Right lung (tissue), 10 donors: ENCODE results near the gene SPATA3. TPM values are rescaled to one million over a fixed set of nuclear protein-coding genes. Genes with fewer than 3 reads are reported as not detected.

Experiments
- DNase-seq, 2 donors: peaks; one replicate each; pipeline ENCODE4 v3.0.0-alpha.2; 2013
- long read RNA-seq, 8 donors: transcript quantifications; one replicate each; lab custom pipeline, GENCODE V29; 2026
- polyA plus RNA-seq, 5 donors: library from polyadenylated mRNA; unstranded; fragments of 120-200 nt; gene quantifications; one replicate each; pipeline versions ENCODE4 v1.2.1 to v1.2.3, GENCODE V29; 2013; ENCODE audit warnings: inconsistent platforms in 1 of 5, low replicate concordance in 1 of 5; ENCODE audit not compliant: insufficient read length in 5 of 5, insufficient read depth in 1 of 5

Gene SPATA3
- polyA plus RNA-seq, result not detected
- long read RNA-seq, donor 1, result 0 reads
- long read RNA-seq, donor 2, result 0 reads
- long read RNA-seq, donor 3, result 0 reads
- long read RNA-seq, donor 4, result 0 reads
- long read RNA-seq, donor 5, result 0 reads
- long read RNA-seq, donor 6, result 0 reads
- long read RNA-seq, donor 7, result 0 reads
- long read RNA-seq, donor 8, result 0 reads

DNA sequence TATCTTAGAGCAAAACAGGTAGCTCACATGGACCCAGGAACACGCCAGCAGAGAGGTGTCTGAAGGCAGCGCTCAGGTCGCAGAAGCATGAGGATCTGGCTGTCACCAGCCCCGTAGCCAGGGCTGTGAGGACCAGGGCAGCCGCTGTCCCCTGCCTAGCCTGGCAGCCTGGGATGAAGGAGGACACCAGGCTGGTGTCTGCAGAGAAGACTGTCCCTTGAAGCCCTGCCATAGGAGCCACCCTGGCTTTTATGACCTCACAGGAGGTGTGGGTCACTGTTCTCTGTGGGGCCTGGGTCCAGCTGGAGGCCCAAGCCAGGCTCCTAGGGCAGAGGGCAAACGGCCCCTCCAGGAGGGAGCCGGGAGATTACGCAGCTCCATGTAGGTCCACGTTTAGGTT is at the start of gene SPATA3:
Gene SPATA3 (plus strand): TSS at position 301 of the 400 bp plus-strand sequence. CDS start 113 bp downstream, outside the sequence.
- DNase-seq, result no peak

DNA sequence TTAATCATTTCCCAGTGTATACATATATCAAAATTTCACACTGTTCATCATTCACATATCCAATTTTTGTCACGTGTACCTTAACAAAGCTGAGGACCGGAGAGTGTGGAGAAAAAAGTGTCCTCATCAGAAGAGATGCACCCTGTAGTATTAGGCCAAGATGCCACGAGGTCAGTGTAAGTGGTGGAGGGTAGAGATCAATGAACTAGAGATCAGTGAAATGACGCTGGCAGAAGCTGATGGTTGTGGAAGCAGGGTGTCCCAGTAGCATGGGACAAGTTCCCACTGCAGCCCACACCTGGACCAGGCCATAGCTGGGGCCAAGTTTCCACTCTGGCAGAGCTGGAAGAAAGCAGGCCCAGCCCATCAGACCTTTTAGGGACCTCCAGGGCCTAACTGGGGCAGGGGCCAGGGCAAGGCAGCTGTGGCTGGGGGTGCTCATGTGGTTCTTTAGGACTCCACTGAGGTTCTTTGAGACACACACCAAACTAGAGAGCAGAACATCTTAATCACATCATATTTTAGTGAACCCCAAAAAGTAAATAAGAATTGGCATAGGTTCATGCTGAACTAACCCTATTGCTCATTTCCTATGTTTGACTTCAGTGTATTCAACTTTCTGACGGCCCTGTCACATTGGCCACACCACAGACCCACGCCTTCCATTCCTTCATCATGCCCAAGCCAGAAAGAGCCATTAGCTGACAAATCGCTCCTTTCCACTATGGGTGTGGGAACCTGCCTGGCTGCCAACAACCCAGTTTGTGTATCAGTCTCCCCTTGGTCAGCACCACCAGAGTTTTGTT is 49.3 kb upstream of the SPATA3 start:
- DNase-seq, result no peak

DNA sequence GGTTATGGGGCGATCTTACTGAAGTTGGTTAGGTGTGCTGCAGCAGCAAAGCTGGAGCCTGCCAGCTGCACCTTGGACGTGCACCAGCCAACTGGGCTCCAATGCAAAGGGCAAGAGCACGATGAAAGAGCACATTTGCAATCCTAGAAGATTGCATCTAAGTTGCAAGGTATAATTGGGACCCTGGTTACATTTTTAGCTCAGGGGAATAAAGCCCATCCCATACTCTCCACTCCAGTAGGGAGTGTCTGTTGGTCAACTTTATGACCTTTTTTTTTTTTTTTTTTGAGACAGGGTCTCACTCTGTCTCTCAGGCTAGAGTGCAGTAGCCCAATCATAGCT is 48.7 kb upstream of the SPATA3 start:
- DNase-seq, result no peak

DNA sequence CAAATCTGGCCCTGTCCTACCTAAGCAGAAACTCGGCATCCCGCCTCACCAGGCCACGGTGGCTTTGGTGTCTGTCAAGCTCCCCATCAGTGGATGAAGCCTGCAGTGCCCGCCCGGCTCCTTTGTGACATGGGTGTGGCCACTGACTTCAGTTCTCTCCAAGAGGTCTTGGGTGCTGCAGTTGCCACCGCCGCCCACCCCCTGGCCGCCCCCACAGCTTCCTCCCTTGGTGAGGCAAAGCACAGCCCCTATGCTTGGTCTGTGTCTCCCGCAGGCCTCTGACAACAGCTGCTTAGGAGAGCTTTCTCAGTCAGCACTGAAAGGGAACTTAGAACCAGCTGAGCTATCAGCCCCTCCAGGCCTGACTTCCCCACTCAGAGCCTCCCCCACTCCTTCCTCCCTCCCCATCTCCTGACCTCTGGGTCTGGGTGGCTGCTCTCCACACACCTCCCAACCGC is 48.0 kb upstream of the SPATA3 start:
- no peak for DNase-seq

DNA sequence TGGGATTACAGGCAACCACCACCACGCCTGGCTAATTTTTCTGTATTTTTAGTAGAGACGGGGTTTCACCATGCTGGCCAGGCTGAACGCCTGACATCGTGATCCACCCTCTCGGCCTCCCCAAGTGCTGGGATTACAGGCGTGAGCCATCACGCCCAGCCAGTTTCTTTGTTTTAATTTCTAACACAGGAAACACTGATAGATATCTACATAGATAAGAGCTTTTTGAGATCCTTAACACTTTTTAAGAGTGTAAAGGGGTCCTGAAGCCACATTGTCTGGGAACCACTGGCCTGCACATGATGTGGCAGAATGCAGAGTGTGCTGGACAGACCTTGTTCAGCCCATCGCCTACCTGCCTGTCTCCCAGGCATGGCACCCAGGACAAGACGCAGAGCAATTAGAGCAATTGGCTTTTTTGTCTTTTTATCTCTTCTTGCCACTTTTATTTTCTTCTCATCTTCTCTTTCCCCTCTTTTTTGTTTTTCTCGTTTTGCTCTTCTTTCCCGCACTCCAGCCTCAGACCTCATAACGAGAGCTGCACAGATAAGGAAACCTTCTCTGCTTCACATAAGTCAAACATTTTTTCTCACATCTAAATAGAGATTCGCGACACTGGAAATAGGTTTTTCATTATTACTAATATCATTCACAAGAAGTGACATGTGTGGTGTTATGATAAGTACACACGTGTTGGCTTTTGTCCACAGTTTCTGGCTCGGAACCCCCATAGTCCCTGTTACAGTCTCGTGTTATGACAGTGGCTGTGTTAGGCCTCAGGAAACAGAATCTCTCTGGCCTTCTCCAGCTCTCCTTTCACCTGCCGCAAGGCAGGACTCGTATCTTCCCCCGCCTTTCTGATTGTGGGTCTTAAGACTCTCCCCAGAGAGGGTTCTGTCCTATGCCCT is 45.7 kb upstream of the SPATA3 start:
- no peak for DNase-seq

DNA sequence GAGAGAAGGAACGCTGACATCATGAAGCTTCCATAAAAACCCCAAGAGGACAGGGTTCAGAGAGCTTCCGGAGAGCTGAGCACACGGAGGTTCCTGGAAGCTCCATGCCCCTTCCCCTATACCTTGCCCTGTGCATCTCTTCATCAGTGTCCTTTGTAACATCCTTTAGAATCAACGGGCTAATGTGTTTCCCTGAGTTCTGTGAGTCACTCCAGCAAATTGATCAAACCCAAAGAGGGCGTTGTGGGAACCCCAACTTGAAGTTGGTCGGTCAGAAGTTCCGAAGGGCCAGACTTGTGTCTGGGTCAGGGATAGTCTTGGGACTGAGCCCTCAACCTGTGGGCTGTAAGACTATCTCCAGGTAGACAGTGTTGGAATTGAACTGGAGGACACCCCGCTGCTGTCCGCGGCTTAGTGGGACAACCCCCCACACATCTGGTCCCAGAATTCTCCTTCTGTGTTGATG is 45.0 kb upstream of the SPATA3 start:
- DNase-seq, result no peak

DNA sequence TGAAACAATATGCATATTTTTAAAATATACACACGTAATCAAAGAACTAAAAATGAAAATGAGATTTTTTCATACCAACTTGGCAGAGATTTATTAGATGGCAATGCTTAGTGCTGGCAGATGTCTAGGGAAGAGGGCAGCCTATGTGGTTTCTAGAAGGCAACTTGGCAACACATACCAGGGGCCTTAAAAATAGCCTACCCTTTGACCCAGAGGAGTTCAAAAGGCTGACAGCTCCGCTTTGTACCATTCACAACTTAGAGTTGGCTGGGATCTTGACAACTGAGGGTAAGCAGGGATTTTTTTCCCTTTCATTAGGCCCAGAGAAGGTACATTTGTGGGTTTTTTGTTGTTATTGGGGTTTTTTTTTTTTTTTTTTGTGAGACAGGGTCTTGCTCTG is 44.5 kb upstream of the SPATA3 start:
- DNase-seq, result no peak

DNA sequence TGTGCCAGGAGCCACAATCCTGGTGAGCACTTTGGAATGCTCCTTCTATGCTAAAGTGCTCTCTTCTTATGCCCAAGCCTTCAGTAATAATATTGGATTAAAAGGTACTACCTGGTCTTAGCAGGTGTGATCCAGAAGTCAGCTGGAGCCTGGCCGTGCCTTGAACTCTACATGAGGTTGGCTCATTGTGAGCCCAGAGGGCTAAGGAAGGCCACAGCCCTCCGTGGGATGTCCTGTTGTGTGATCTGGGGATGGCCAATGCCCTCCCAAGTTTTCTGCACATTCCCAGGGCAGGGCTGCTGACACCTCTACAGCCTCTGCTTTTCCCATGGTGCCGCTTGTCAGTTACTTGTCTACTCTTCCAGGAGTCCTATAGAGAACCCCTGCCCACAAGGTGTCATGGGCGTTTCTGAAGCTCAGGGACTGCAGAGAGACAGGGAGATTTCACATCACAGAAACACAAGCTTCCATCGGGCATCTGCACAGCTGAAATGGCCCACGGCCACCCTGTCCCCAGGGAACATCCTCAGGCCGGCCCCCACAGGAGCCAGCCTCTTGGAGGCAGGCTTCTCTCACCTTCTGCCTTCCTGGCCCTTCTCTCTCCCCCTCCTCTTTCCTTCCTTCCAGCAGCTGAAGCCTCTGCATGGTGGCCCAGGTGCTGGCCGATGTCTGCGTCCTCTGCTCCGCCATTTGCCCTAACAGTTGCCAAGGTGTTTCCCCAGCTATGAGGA is 43.5 kb upstream of the SPATA3 start:
- no peak for DNase-seq

DNA sequence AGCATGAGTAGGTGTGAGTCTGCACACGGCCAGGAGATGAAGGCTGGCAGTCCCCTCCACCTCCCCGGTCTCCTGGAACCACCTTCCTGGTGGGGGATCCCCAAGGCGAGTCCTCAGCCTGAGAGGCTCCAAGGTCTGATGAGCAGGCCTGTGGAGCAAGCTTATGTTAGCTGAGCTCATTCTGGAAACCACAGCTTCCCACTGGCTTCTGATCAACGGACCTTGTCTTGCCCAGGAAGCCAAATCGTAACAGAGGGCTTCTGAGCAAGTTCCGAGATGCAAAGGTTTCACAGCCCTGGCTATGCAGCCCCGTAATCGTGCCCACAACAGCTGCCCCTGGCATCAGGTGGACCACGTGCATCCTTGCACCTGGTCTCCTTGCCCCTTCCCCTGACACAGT is 42.1 kb upstream of the SPATA3 start:
- no peak for DNase-seq

DNA sequence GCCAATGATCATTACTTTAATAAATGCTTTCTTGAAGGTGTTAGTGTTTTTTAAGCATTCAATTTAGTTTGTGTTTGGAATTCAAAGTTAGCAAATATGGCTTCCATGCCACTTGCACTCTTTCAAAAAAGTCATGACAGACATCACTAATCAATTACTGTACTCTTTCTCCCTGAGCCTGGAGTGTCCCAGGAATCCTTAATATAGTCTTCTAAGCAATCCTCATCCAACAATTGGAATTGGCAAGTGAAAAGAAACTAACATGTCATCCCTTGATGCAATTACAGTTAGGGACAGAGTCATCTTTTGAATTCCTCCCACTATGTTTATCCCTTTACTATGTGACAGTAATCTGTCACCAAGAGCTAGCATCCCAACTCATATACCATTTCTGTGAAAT is 41.2 kb upstream of the SPATA3 start:
- no peak for DNase-seq

DNA sequence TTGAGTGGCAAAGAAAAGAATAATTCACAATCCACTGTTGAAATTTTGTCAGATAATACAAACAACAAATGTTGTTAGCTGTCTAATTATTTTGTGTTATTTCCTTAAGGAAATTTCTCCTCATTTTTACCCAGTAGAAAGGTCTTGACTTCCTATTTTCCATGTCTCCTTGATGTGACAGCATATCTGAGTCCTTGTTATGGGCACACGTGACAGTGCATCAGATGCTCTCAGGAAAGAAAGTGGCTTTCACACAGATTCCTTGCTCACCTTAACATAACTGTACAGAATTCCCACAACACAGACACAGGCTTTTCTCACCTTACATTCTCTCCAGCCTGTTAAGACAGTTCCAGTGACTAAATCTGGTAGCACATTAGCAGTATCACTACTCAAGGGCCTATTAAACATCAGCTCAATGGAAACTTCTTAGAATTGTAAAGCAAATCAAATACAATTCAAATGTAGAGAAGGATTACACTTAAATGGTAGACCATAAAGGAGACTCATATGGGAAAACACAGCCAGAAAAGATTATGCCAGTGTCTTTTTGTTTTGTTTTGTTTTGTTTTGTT is 40.7 kb upstream of the SPATA3 start:
- no peak for DNase-seq

DNA sequence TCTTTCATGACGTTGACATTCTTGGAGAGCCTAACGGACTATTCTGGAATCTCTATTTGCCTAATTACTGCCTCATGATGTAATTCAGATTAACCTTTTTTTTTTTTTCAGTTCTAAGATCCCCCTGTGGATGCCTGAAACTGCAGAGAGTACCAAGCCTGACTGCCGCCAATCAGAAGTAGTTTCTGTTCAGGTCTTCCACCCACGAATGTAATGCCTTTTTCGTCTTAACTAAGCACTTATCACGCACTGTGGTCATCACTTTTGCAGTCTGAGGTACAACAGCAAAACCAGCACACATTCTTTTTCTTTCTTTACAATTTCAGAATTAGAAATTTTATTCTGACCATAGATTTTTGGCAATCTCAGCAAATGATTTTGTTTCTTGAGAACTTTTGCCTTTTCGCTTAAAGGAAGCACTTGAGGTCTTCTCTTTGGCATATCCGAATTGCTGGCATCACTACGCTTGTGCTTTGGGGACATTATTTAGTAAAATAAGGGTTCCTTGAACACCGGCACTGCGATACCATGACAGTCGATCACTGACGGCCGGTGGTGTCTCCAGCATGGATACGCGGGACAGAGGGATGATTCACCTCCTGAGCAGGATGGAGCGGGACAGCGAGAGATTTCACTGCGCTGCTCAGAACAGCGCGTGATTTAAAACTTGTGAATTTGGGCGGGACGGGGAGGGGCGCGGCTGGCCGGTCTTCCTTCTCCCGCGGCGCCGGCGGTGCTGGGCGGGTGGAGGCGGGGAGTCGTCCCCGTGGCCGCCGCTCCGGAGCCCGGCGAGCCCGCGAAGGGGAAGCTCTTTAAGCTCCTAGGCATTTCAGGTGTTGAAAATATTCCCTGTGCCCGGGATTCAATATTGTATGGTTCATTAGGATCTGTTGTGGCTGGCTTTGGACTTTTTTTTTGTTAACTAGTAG is 38.8 kb upstream of the SPATA3 start:
- DNase-seq, result no peak

DNA sequence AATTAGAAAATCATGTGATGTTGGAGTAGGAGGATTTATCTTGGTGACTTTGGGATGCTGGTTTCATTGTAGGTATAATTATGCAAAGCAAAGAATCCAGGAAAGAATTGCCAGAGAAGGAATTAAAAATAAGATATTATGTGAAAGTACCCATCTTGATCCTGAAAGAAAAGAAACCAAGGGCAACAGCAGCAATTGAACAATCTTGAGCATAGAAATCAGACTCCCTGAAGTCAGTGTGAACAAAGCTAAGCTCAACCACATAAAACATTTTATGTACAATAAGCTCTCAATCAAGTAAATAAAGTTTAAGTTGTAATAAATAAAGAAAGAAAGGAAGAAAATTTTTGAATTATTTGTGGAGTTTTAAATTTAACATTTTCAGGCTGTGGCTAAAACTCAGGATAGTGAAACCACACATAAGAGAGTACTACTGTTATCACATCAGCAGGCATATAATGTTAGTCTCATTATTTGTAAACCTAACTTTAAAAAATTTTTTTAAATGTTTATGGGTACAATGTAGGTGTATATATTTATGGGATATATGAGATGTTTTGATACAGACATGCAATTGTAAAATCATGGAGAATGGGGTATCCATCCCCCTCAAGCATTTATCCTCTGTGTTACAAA is 38.0 kb upstream of the SPATA3 start:
- DNase-seq, result no peak

DNA sequence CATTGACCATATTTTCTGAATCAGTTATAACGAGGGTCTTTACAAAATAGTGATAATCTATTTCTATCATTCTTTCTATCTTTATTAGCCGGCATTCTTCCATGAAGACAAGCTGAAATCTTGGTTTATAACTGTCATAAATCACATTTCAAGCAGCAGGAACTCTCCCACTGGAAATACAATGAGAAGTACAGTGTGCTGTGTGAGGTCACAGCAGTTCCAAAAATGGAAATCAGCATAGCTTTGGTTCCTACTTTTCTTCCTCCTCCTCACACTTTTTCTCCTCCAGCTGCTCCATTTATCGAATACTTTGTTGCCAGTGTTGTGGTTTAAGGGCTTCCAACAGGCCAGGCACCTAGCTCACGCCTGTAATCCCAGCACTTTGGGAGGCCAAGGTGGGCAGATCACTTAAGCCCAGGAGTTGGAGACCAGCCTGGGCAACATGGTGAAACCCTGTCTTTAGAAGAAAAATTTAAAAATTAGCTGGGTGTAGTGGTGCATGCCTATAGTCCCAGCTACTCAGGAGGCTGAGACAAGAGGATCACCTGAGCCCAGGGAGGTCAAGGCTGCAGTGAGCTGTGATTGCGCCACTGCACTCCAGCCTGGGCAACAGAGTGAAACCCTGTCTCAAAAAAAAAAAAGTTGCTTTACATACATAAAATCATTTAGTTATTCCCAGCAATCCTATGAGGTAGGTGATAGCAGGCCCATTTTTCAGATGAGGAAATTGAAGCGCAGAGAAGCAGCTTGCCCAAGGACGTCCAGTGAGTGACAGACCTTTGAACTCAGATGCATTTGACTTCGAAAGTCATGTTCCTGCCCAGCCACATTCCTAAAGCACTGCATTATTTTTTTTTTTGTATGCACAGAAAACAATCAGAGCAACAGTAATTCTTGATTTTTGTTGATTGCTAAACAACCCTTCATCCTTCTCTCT is 36.8 kb upstream of the SPATA3 start:
- no peak for DNase-seq

DNA sequence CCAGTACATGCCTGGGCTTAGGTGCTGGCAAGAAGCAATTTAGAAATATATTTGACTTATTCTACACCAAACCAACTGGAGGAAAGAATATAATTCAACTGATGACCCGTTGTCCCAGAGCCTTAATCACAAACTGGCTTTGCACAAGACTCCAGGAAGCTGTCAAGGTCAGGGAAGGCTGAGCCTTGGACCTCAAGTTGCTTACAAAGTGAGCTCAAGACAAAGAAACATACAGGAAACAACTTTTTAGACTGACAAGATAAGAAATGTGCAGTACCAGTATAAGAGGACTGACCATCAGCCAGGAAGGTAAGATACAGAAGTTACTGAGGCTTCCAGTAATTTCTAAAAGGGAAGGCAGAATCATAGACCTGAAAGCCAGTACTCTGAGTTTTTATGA is 35.9 kb upstream of the SPATA3 start:
- no peak for DNase-seq

DNA sequence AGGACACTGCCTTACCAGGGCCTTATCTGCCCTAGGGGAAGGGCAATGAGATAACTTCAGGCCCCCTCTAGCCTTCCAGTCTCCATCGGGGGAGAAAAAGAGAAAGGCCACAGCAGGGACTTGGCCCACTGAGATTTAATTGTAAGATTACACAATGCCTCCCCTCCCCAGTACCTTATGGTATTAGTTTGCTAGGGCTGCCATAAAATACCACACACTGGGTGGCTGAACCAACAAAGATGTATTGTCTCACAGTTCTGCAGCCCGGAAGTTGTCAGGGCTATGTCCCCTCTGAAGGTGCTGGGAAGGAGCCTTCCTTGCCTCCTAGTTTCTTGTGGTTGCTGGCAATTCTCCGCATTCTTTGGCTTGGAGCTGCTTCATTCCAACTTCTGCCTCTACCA is 34.8 kb upstream of the SPATA3 start:
- DNase-seq, result no peak

DNA sequence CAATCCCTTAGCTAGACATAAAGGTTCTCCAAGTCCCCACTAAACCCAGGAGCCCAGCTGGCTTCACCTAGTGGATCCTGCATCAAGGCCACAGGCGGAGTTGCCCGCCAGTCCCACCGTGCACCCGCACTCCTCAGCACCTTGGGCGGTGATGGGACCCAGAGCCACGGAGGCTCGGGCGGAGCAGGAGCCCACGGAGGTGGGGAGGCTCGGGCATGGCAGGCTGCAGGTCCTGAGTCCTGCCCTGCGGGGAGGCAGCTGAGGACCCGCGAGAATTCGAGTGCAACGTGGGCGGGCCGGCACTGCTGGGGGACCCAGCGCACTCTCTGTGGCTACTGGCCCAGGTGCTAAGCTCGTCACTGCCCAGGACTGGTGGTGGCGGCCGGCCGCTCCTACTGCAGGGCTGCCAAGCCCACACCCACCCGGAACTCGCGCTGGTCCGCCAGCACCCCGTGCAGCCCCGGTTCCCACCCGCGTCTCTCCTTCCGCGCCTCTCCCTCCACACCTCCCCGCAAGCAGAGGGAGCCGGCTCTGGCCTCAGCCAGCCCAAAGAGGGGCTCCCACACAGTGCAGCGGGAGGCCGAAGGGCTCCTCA is 31.7 kb upstream of the SPATA3 start:
- DNase-seq, result no peak

DNA sequence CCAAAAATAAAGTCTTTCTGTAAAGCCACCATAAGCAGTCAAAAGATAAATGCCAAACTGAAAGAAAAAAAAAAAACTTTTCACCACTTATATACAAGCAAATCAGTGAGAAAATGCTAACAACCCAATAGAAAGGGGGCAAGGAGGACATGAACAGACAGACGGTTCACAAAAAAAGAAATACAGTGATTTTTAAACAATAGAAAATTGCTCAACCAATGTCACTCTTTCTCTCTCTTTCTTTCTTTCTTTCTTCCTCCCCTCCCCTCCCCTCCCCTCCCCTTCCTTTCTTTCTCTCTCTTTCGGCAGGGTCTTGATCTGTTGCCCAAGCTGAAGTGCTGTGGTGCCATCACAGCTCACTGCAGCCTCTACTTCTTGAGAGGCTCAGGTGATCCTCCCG is 28.8 kb upstream of the SPATA3 start:
- DNase-seq, result no peak
